PC-3 (cell line): ENCODE data around the gene SLC15A3.

Source experiments
- CTCF ChIP-seq: fragments of 300-600 bp; sonication (generic); conservative IDR thresholded peaks from 2 replicates; pipeline ENCODE4 v1.5.1; 2017; ENCODE audit warnings: antibody characterized with exemption, low read depth, mild to moderate bottlenecking, low read length
- EZH2 ChIP-seq: fragments of 300-600 bp; sonication (generic); IDR thresholded peaks from one replicate; pipeline ENCODE4 v1.6.1; 2017; ENCODE audit warnings: antibody characterized with exemption, mild to moderate bottlenecking, low read length; ENCODE audit not compliant: unreplicated experiment
- EZH2phosphoT487 ChIP-seq: fragments of 300-600 bp; sonication (generic); IDR thresholded peaks from 2 replicates; pipeline ENCODE4 v1.6.1; 2018; ENCODE audit warnings: mild to moderate bottlenecking, antibody characterized with exemption, low read length, borderline replicate concordance

- TF ChIP-seq EZH2: no peak
- TF ChIP-seq CTCF: no peak
- no peak for TF ChIP-seq EZH2phosphoT487
These were observed 41.1 kb downstream of the SLC15A3 start for GRCh38 chr11:60910711-60911380.
